ENCODE results near the gene C2orf74.
"Not testable (repeated sequence)": the region's sequence is repeated elsewhere in the genome, so short reads cannot be mapped to it uniquely, and the experiment has no call there.

Gene C2orf74

DNA sequence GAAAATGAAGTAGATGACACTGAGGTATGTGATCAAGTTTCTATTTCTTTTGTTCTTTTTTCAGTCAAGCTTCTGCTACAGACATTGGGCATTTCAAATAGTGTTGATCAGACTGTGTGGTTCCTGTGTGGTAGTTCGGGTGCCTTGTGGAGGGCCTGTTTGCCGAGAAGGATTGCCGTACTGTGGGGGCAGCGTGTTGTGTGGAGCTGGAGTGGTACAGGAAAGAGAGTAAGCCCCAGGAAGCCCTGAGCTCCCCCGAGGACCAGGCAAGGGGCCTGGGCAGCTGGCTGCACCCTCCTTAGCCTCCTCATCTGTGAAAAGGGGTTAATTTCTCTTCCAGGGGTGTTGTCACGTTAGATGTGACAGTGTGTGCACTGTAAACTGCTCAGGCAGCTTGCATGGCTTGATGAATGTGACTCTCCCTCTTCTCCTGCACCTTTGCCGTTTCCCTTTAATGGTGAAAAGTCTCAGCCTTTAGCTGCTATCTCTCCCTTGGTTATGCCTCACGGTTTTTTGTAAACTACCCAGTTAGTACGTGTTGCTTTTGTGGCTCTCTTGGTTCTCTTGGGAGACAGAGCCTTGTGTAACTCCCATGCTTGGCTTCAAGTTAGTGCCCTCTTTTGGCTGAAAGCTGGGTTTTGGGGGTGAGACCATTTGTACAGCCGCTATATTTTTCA is 19.5 kb downstream of the C2orf74 start:
- TF ChIP-seq POLR2A (IDR thresholded peaks at IDR 0.05; ENCODE audit: low read depth, low read length) (no peak), SPI1 (IDR thresholded peaks at IDR 0.05; ENCODE audit: low read depth, low read length) (no peak), POU2F2 (IDR thresholded peaks at IDR 0.05; ENCODE audit: low read depth, low read length) (no peak), PAX5 (IDR thresholded peaks at IDR 0.05; ENCODE audit: insufficient read depth, low read length, severe bottlenecking) (no peak), POLR2AphosphoS5 (IDR thresholded peaks at IDR 0.05; ENCODE audit: low read depth, low read length) (no peak), TAF1 (IDR thresholded peaks at IDR 0.05; ENCODE audit: low read depth, low read length) (no peak)
- DNase-seq (ENCODE audit: insufficient read length, low spot score) (no peak), FAIRE-seq (no peak)

DNA sequence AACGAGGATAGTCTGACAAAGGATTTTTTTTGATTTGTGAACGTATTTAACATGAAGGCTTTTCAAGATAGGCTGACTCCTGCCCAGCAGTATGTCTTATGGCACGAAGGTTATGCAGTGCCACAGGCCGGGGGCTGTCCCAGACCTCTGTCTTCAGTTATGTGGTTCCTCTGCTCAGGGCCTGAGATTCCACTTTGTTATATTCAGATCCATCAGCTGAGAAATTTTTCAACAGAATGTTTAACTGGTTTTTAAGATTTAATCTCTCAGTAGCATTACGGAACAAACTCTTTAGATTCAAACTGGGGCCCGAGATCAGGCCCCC is 20.0 kb downstream of the C2orf74 start:
- DNase-seq (ENCODE audit: insufficient read length, low spot score) = no peak
- TF ChIP-seq TAF1 (IDR thresholded peaks at IDR 0.05; ENCODE audit: low read depth, low read length) (no peak), POLR2A (IDR thresholded peaks at IDR 0.05; ENCODE audit: low read depth, low read length) (no peak), POLR2AphosphoS5 (IDR thresholded peaks at IDR 0.05; ENCODE audit: low read depth, low read length) (no peak), SPI1 (IDR thresholded peaks at IDR 0.05; ENCODE audit: low read depth, low read length) (no peak), POU2F2 (IDR thresholded peaks at IDR 0.05; ENCODE audit: low read depth, low read length) (no peak), PAX5 (IDR thresholded peaks at IDR 0.05; ENCODE audit: insufficient read depth, low read length, severe bottlenecking) (no peak)
- FAIRE-seq = no peak

DNA sequence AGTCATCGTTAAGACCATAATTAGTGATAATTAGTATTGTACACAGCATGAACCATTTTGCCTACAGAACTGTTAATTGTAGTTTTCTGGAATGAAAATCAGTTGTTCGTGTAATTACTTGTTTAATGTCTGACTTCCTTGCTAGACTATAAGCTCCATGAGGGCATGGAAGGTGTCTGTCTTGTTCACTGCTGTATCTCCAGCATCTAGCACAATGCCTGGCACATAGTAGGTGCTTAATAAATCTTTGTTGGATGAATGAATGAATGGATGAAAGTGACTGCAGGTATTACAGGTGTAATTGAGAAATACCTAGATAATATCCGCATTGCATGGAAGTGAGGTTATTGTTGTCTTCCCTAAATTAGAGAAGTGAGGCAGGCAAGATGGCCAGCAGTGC is 21.8 kb downstream of the C2orf74 start:
- no peak for FAIRE-seq
- TF ChIP-seq SPI1 (IDR thresholded peaks at IDR 0.05; ENCODE audit: low read depth, low read length) = no peak
- no peak for TF ChIP-seq POLR2A (IDR thresholded peaks at IDR 0.05; ENCODE audit: low read depth, low read length)
- TF ChIP-seq POLR2AphosphoS5 (IDR thresholded peaks at IDR 0.05; ENCODE audit: low read depth, low read length) = 0 out of 2 replicates have a peak, but pooled peaks have one; percentile 41
- no peak for TF ChIP-seq TAF1 (IDR thresholded peaks at IDR 0.05; ENCODE audit: low read depth, low read length)
- TF ChIP-seq POU2F2 (IDR thresholded peaks at IDR 0.05; ENCODE audit: low read depth, low read length) = no peak
- TF ChIP-seq PAX5 (IDR thresholded peaks at IDR 0.05; ENCODE audit: insufficient read depth, low read length, severe bottlenecking) = no peak

DNA sequence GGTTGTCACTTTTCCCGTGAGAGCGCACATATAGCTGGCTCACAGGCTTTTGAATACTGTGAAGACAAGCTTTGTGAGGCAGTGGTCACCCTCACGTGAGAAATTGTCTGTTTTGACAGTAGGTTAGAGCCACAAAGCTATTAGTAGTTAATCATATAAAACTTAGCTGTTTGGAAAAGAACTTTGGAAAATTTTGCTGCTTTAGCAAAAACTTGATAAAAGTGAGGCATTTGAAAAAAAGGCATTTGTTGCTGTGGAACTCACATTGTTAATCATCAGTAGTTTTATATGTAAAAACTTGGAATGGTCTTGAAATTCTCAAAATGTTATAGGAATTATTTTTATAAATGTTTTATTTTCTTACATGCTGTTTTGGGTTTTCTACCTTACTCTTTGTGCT is 22.3 kb downstream of the C2orf74 start:
- FAIRE-seq (no peak), DNase-seq (ENCODE audit: insufficient read length, low spot score) (no peak)
- TF ChIP-seq POLR2A (IDR thresholded peaks at IDR 0.05; ENCODE audit: low read depth, low read length) (no peak), POU2F2 (IDR thresholded peaks at IDR 0.05; ENCODE audit: low read depth, low read length) (no peak), SPI1 (IDR thresholded peaks at IDR 0.05; ENCODE audit: low read depth, low read length) (no peak), PAX5 (IDR thresholded peaks at IDR 0.05; ENCODE audit: insufficient read depth, low read length, severe bottlenecking) (no peak), TAF1 (IDR thresholded peaks at IDR 0.05; ENCODE audit: low read depth, low read length) (no peak), POLR2AphosphoS5 (IDR thresholded peaks at IDR 0.05; ENCODE audit: low read depth, low read length) (no peak)

More for the DNA sequence above, 21.8 kb downstream of the C2orf74 start:
- no peak for DNase-seq (ENCODE audit: insufficient read length, low spot score)

DNA sequence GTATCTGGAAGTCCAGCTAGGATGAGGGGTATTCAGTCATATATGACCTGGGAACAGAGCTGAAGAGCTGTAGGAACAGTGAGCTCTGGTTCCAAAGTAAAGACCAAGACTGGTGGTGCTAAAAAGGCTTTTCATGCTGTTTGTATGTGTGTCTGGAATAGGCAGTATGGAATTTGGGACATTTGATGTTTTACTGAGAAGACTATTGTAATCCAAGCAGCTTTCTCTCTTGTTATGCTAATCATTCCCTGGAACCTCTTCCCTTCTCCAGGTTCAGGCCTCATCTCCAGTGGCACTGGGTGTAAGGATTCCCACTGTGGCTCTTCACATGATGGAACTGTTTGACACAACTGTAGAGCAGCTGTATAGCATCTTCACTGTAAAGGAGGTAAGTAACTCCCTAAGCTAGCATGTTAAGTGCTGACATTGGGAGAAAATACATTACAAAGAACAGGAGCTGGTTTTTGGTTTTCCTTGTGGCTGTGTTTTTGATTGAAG is 23.3 kb downstream of the C2orf74 start:
- FAIRE-seq = no peak
- TF ChIP-seq PAX5 (IDR thresholded peaks at IDR 0.05; ENCODE audit: insufficient read depth, low read length, severe bottlenecking) = no peak
- peak; percentile 22; the same call in 1 of the 2 replicates for TF ChIP-seq POLR2AphosphoS5 (IDR thresholded peaks at IDR 0.05; ENCODE audit: low read depth, low read length)
- TF ChIP-seq POLR2A (IDR thresholded peaks at IDR 0.05; ENCODE audit: low read depth, low read length) = peak; percentile 19; the same call in 1 of the 2 replicates
- TF ChIP-seq POU2F2 (IDR thresholded peaks at IDR 0.05; ENCODE audit: low read depth, low read length) = no peak
- no peak for TF ChIP-seq TAF1 (IDR thresholded peaks at IDR 0.05; ENCODE audit: low read depth, low read length)
- no peak for TF ChIP-seq SPI1 (IDR thresholded peaks at IDR 0.05; ENCODE audit: low read depth, low read length)
- no peak for DNase-seq (ENCODE audit: insufficient read length, low spot score)

DNA sequence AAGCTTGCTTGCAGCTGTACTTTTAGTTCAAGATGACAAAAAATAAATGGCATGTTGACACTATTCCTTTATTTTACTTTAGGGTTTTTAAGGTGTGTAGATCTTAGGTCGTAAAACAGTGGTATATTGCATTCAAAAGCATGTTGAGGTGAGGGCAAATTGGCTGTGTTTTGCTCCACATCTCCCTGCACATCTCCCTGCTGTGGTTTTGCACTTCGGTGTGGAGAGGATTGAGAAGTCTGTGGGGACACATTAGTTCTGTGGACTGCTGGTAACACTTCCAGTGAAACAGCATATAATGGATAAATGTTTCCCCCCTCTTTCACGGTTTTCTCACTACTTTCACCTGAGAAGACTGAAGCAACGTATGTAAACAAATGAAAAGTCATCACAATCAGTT is 25.1 kb downstream of the C2orf74 start:
- no peak for FAIRE-seq
- TF ChIP-seq PAX5 (IDR thresholded peaks at IDR 0.05; ENCODE audit: insufficient read depth, low read length, severe bottlenecking) = no peak
- no peak for TF ChIP-seq TAF1 (IDR thresholded peaks at IDR 0.05; ENCODE audit: low read depth, low read length)
- no peak for TF ChIP-seq POLR2AphosphoS5 (IDR thresholded peaks at IDR 0.05; ENCODE audit: low read depth, low read length)
- TF ChIP-seq SPI1 (IDR thresholded peaks at IDR 0.05; ENCODE audit: low read depth, low read length) = no peak
- no peak for TF ChIP-seq POU2F2 (IDR thresholded peaks at IDR 0.05; ENCODE audit: low read depth, low read length)
- TF ChIP-seq POLR2A (IDR thresholded peaks at IDR 0.05; ENCODE audit: low read depth, low read length) = no peak
- no peak for DNase-seq (ENCODE audit: insufficient read length, low spot score)

DNA sequence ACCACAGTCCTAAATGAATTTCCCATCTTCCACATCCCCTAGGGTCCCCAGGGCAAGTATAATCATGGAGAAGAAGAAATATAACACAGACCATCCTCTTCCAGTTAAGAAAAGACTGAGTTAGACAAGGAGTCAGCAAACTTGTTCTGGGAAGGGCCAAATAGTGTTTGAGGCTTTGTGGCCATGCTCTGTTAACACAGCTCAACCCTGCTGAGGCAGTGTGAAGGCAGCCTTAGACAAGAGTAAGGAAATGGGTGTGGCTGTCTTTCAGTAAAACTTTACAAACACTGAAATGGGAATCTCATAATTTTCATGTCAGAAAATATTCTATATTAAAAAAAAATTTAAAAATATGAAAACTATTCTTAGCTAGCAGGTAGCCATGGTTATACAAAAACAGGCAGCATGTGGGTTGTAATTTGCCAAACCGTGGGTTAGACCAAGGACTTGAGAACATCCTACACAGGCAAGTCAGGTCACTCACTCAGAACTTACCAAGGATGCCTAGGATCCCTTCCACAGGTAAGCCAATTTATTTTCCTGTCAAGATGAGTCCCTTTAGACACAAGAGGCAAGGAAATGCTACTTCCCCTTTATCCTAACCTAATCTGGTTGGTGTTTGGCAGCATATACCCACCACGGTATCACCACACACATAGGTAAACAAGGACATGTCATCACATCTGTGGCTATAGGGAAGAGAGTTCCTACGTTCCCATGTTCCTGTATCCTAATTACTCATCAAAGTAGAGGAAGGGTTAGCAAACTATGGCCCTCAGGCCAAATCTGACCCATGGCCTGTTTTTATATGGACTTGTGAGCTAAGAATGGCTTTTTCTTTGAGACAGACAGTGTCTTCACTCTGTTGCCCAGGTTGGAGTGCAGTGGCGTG is 31.9 kb downstream of the C2orf74 start:
- FAIRE-seq (peak; percentile 9), DNase-seq (ENCODE audit: insufficient read length, low spot score) (no peak)
- no peak for TF ChIP-seq PAX5 (IDR thresholded peaks at IDR 0.05; ENCODE audit: insufficient read depth, low read length, severe bottlenecking)
- no peak for TF ChIP-seq SPI1 (IDR thresholded peaks at IDR 0.05; ENCODE audit: low read depth, low read length)

DNA sequence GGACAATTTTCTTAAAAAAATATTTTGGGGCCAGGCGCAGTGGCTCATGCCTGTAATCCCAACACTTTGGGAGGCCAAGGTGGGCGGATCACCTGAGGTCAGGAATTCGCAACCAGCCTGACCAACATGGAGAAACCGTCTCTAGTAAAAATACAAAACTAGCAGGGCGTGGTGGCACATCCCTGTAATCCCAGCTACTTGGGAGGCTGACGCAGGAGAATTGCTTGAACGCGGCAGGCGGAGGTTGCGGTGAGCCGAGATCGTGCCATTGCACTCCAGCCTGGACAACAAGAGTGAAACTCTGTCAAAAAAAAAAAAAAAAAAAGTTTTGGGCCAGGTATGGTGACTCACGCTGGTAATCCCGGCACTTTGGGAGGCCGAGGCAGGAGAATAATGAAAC is 32.7 kb downstream of the C2orf74 start:
- FAIRE-seq; DNase-seq (ENCODE audit: insufficient read length, low spot score): not testable (repeated sequence)

DNA sequence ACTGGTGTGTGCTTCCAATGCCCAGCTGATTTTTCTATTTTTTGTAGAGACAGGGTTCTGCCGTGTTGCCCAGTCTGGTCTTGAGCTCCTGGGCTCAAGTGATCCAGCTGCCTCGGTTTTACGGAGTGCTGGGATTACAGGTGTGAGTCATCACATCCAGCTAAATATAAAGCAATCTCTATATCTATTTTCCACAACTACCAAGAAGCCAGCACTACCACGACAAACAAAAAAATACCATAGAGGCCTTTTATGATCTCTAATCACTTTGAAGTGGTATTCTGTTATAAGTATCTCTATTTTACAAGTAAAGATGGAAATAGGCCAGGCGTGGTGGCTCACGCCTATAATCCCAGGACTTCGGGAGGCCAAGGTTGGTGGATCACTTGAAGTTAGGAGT is 34.7 kb downstream of the C2orf74 start:
- no peak for FAIRE-seq
- DNase-seq (ENCODE audit: insufficient read length, low spot score) = no peak
- TF ChIP-seq POU2F2 (IDR thresholded peaks at IDR 0.05; ENCODE audit: low read depth, low read length) = no peak
- no peak for TF ChIP-seq POLR2A (IDR thresholded peaks at IDR 0.05; ENCODE audit: low read depth, low read length)
- no peak for TF ChIP-seq PAX5 (IDR thresholded peaks at IDR 0.05; ENCODE audit: insufficient read depth, low read length, severe bottlenecking)
- TF ChIP-seq SPI1 (IDR thresholded peaks at IDR 0.05; ENCODE audit: low read depth, low read length) = no peak
- no peak for TF ChIP-seq POLR2AphosphoS5 (IDR thresholded peaks at IDR 0.05; ENCODE audit: low read depth, low read length)
